IMR-90 (cell line): ENCODE data around the gene CHD2.

Source experiments
- BHLHE40 ChIP-seq: fragments of 150-350 bp; IDR thresholded peaks from 2 replicates; pipeline ENCODE4 v1.6.1; 2016; ENCODE audit warnings: mild to moderate bottlenecking, low read depth, low read length
- CEBPB ChIP-seq: IDR thresholded peaks from 2 replicates; pipeline ENCODE4 v1.6.1; 2012; ENCODE audit warnings: low read depth, low read length, improper control_type of control experiment
- CHD1 ChIP-seq: IDR thresholded peaks from 2 replicates; pipeline ENCODE4 v1.6.1; 2012; ENCODE audit warnings: low read depth, low read length, improper control_type of control experiment
- CTCF ChIP-seq: conservative IDR thresholded peaks from 2 replicates; pipeline ENCODE4 v1.5.1; 2012; ENCODE audit warnings: mild to moderate bottlenecking, low read depth, low read length, improper control_type of control experiment
- FOS ChIP-seq: fragments of 150-350 bp; IDR thresholded peaks from 2 replicates; pipeline ENCODE4 v1.6.1; 2016; ENCODE audit warnings: low read depth, low read length
- MAFK ChIP-seq: IDR thresholded peaks from 2 replicates; pipeline ENCODE4 v1.6.1; 2012; ENCODE audit warnings: low read depth, low read length, improper control_type of control experiment
- MXI1 ChIP-seq: IDR thresholded peaks from 2 replicates; pipeline ENCODE4 v1.6.1; 2012; ENCODE audit warnings: low read depth, mild to moderate bottlenecking, low read length, moderate library complexity, borderline replicate concordance
- POLR2A ChIP-seq: IDR thresholded peaks from 2 replicates; pipeline ENCODE4 v1.6.1; 2012; ENCODE audit warnings: mild to moderate bottlenecking, low read depth, low read length
- RCOR1 ChIP-seq: IDR thresholded peaks from 2 replicates; pipeline ENCODE4 v1.6.1; 2012; ENCODE audit warnings: mild to moderate bottlenecking, low read length, improper control_type of control experiment; ENCODE audit not compliant: insufficient replicate concordance
- RFX5 ChIP-seq: IDR thresholded peaks from 2 replicates; pipeline ENCODE4 v1.8.0; 2012; ENCODE audit warnings: low read depth, mild to moderate bottlenecking, low read length, moderate library complexity
- SMC3 ChIP-seq: fragments of 150-350 bp; IDR thresholded peaks from 2 replicates; pipeline ENCODE4 v1.6.1; 2016; ENCODE audit warnings: low read depth, mild to moderate bottlenecking, antibody characterized with exemption, low read length, moderate library complexity
- USF2 ChIP-seq: fragments of 150-350 bp; IDR thresholded peaks from 2 replicates; pipeline ENCODE4 v1.6.1; 2017; ENCODE audit warnings: mild to moderate bottlenecking, antibody characterized with exemption, low read length, low read depth

GRCh38 chr15:92883876-92884435 lies 16.2 kb upstream of the CHD2 start:
- TF ChIP-seq CTCF = no peak
- no peak for TF ChIP-seq CEBPB
- no peak; the same call in 1 of the 2 replicates for TF ChIP-seq POLR2A
- TF ChIP-seq CHD1 = no peak
- TF ChIP-seq USF2 = no peak
- TF ChIP-seq MAFK = no peak
- no peak for TF ChIP-seq MXI1
- no peak for TF ChIP-seq BHLHE40
- TF ChIP-seq RCOR1 = no peak
- no peak for TF ChIP-seq SMC3
- no peak for TF ChIP-seq FOS
- no peak for TF ChIP-seq RFX5
